Rectal smooth muscle tissue (tissue), 1 donor: Measurements from ENCODE around the gene KRTAP5-7.

ENCODE experiments used
- H3K27ac ChIP-seq: one replicate; pipeline ENCODE4 v1.7.0; 2013; ENCODE audit warnings: low read depth, low read length, inconsistent platforms
- H3K27me3 ChIP-seq: one replicate; pipeline ENCODE4 v1.7.0; 2013; ENCODE audit warnings: low read length; ENCODE audit not compliant: control insufficient read depth, insufficient read depth
- H3K36me3 ChIP-seq: one replicate; pipeline ENCODE4 v1.7.0; 2013; ENCODE audit warnings: low read length; ENCODE audit not compliant: control insufficient read depth, insufficient read depth
- H3K4me1 ChIP-seq: one replicate; pipeline ENCODE4 v1.7.0; 2013; ENCODE audit warnings: low read length; ENCODE audit not compliant: control insufficient read depth, insufficient read depth
- H3K4me3 ChIP-seq: one replicate; pipeline ENCODE4 v1.7.0; 2013; ENCODE audit warnings: low read length
- H3K9ac ChIP-seq: one replicate; pipeline ENCODE4 v1.7.0; 2013; ENCODE audit warnings: low read length

Gene KRTAP5-7

DNA sequence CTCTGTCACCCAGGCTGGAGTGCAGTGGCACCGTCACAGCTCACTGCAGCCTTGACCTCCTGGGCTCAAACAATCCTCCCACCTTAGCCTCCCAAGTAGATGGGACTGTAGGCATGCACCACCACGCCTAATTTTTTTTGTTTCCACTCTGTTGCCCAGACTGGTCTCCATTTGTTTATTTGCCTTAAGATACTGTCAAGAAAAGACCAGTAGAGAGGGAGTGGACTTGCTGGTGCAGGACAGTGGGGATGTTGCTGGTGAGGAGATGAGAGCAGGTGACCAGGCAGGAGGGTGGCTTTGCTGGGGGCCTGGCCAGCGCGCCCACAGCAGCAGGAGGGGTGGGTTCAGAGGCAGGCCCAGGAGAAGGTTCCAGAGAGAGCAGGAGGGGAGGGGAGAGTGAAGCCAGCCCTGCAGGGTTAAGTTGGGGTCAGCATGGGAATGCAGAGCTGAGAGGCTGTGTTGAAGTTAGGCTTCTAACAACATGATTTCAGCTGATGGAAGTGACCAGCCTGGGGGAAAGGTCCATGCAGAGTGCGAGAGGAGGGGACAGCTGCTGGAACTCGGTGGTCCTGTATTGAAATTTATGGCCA is 38.3 kb upstream of the KRTAP5-7 start:
- Histone ChIP-seq H3K27me3 (no peaks in the 10 kb centered on the region), H3K4me3 (no peak overlapping the region), H3K9ac (no peak overlapping the region), H3K27ac (no peak overlapping the region), H3K4me1 (no peaks in the 10 kb centered on the region), H3K36me3 (peaks cover 24% of the 10 kb centered on the region)

GRCh38 chr11:71489311-71490043 is 37.6 kb upstream of the KRTAP5-7 start:
- Histone ChIP-seq H3K9ac (no peak overlapping the region), H3K27ac (no peak overlapping the region), H3K4me1 (no peaks in the 10 kb centered on the region), H3K4me3 (no peak overlapping the region), H3K36me3 (peaks cover 22% of the 10 kb centered on the region), H3K27me3 (no peaks in the 10 kb centered on the region)

- no peak overlapping the region for H3K4me3 ChIP-seq
- no peaks in the 10 kb centered on the region for H3K27me3 ChIP-seq
- no peaks in the 10 kb centered on the region for H3K4me1 ChIP-seq
- no peak overlapping the region for H3K27ac ChIP-seq
- H3K9ac ChIP-seq = no peak overlapping the region
- peaks cover 15% of the 10 kb centered on the region for H3K36me3 ChIP-seq
Measured at GRCh38 chr11:71490044-71490730, 36.9 kb upstream of the KRTAP5-7 start.

DNA sequence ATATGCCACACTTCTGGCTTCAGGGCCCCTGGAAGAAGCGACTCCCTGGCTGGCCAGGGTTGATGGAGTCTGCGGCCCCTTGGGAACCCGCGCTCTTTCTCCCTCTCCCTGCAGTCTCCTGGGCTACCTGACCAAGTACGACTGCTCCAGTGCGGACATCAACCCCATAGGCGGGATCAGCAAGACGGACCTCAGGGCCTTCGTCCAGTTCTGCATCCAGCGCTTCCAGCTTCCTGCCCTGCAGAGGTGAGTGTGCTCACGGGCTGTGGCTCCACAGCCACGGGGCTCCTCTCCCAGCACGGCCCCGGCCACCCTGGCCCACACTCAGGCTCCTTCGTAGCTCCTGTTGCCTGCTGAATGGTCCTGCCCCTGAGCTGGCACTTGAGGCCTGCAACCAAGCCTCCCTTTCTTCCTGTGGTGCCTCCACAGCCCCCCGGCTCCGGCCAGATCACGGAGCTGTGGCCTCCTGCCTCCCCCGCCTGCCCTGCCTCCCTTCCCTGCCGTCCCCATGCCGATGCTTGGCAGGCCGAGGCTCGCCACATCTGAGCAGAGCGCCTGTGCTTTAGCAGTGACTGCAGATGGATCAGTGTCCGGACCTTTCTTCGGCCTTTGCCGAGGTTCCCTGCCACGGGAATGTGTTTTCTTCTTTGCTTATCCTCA is 36.2 kb upstream of the KRTAP5-7 start:
- Histone ChIP-seq H3K4me1 (no peaks in the 10 kb centered on the region), H3K36me3 (peaks cover 10% of the 10 kb centered on the region), H3K4me3 (no peak overlapping the region), H3K27ac (no peak overlapping the region), H3K9ac (no peak overlapping the region), H3K27me3 (no peaks in the 10 kb centered on the region)

DNA sequence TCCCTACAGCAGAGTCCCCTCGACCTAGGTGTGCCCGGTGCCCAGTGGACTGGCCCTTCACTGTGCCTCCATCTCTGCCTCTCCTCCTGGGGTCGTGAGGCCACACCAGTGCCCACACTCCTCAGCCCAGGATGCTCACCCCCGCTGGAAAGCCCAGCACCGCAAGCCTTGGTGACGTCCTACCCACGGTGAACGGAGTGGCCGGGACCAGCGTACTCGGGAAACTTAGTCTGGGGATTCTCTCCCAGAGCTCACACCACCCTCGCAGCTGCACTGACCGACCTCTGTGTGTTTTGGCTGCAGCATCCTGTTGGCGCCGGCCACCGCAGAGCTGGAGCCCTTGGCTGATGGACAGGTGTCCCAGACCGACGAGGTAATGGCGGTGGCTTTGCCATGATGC is 35.5 kb upstream of the KRTAP5-7 start:
- no peak overlapping the region for H3K27ac ChIP-seq
- H3K36me3 ChIP-seq = peaks cover 10% of the 10 kb centered on the region
- H3K4me3 ChIP-seq = no peak overlapping the region
- H3K4me1 ChIP-seq = no peaks in the 10 kb centered on the region
- no peaks in the 10 kb centered on the region for H3K27me3 ChIP-seq
- H3K9ac ChIP-seq = no peak overlapping the region

DNA sequence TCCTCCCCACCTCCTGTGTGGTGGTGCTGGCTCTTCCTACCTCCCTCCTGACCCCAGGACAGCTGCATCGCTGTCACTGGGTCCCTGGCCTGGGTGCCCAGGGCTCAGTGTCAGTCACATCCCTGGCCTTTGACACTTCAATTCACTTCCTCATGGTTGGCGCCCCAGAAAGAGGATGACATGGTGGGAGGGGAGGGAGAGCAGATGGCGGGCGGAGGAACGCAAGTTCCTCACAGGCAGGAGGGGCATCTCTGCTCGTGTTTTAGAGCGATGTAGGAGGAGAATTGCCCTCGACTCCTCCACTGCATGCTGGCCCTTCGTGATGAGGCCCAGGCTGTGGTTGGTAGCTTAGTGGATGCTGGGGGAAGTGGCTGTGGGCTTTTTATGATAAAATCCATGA is 35.1 kb upstream of the KRTAP5-7 start:
- Histone ChIP-seq H3K27ac (no peak overlapping the region), H3K27me3 (no peaks in the 10 kb centered on the region), H3K36me3 (peaks cover 12% of the 10 kb centered on the region)

GRCh38 chr11:71495286-71496230 is 31.5 kb upstream of the KRTAP5-7 start:
- H3K36me3 ChIP-seq = peaks cover 34% of the 10 kb centered on the region
- H3K9ac ChIP-seq = no peak overlapping the region
- H3K27ac ChIP-seq = no peak overlapping the region
- H3K4me3 ChIP-seq = no peak overlapping the region
- H3K27me3 ChIP-seq = no peaks in the 10 kb centered on the region
- H3K4me1 ChIP-seq = no peaks in the 10 kb centered on the region

More for the DNA sequence above, 35.1 kb upstream of the KRTAP5-7 start:
- no peak overlapping the region for H3K9ac ChIP-seq
- H3K4me3 ChIP-seq = no peak overlapping the region
- no peaks in the 10 kb centered on the region for H3K4me1 ChIP-seq

DNA sequence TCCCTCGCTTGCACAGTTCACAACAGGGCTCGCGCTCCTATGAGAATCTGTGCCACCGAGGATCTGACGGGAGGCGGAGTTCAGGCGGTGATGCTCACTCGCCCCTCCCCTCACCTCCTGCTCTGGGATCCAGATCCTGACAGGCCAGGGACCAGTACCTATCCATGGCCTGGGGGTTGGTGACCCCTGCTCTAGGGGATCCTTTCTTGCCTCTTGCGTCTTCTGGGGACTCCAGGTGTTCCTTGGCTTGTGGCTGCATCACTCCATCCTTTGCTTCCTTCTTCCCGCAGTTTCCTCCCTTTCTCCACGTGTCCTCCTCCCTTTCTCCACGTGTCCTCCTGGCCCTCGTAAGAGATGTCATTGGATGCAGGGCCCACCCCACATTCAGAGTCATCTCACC is 30.6 kb upstream of the KRTAP5-7 start:
- no peak overlapping the region for H3K4me3 ChIP-seq
- H3K4me1 ChIP-seq = no peaks in the 10 kb centered on the region
- no peak overlapping the region for H3K9ac ChIP-seq
- H3K27ac ChIP-seq = no peak overlapping the region
- H3K36me3 ChIP-seq = peaks cover 38% of the 10 kb centered on the region
- H3K27me3 ChIP-seq = no peaks in the 10 kb centered on the region

DNA sequence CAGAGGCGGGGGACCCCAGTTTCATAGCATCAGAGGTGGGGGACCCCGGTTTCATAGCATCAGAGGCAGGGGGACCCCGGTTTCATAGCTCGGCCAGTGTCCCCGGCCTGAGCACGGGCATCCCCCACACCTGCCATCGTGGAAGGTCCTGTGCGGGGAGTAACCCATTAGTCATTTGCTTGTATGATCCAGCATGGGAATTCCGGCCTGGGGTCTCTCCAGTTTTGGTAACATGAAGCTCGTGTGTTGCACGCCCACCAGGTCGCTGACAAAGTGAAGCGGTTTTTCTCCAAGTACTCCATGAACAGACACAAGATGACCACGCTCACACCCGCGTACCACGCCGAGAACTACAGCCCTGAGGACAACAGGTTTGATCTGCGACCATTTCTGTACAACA is 29.0 kb upstream of the KRTAP5-7 start:
- H3K36me3 ChIP-seq = peaks cover 41% of the 10 kb centered on the region
- no peak overlapping the region for H3K4me3 ChIP-seq
- H3K27ac ChIP-seq = no peak overlapping the region
- H3K4me1 ChIP-seq = no peaks in the 10 kb centered on the region
- no peak overlapping the region for H3K9ac ChIP-seq
- H3K27me3 ChIP-seq = no peaks in the 10 kb centered on the region

- no peak overlapping the region for H3K9ac ChIP-seq
- no peak overlapping the region for H3K4me3 ChIP-seq
- no peak overlapping the region for H3K27ac ChIP-seq
- H3K4me1 ChIP-seq = no peaks in the 10 kb centered on the region
- H3K27me3 ChIP-seq = no peaks in the 10 kb centered on the region
- H3K36me3 ChIP-seq = peaks cover 44% of the 10 kb centered on the region
Measured at GRCh38 chr11:71499125-71499524, 27.9 kb upstream of the KRTAP5-7 start.

DNA sequence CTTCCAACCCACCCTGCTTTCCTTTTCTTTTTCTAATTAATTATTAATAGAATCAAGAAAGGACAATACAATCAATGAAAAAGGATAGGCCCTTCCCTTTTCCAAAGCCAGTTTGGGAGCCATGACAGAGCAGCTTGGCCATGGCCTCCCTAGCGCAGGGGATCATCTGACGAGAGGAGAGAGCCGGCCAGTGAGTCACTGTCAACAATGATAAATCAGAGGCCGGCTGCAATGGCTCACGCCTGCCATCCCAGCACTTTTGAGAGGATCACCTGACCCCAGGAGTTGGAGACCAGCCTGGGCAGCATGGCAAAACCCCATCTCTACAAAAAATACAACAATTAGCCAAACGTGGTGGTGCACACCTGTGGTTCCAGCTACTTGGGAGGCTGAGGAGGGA is 27.5 kb upstream of the KRTAP5-7 start:
- Histone ChIP-seq H3K27ac (no peak overlapping the region), H3K4me1 (no peaks in the 10 kb centered on the region), H3K36me3 (peaks cover 42% of the 10 kb centered on the region), H3K4me3 (no peak overlapping the region), H3K9ac (no peak overlapping the region), H3K27me3 (no peaks in the 10 kb centered on the region)
